ENCODE data around the gene MROH9.

Gene MROH9

GRCh38 chr1:171084091-171084490 lies 148.8 kb downstream of the MROH9 start:
- DNase-seq = no peak

DNA sequence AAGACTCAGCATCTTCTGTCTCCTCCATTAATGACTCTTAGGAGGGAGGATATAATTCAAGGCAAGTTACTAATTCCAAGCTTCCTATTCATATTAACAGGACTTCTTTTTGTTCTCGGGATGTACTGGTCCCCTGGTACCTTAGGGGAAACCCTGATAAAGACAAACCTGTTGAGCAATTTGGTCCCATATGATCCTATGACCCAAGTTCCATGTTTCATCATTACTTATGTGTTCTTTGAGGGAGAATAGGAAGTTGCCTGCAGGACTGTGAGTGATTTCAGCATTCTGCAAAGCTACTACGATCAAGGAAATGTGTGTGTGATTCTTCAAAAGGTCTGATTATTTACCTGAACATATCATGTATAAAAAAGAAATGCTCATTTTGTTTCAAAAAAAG lies 149.5 kb downstream of the MROH9 start:
- DNase-seq = no peak

GRCh38 chr1:171087896-171088295 lies 152.6 kb downstream of the MROH9 start:
- DNase-seq = no peak

- no peak for DNase-seq
Measured at GRCh38 chr1:171090604-171091003, 155.3 kb downstream of the MROH9 start, which contains the start of gene FMO3. Gene FMO3 (plus strand): TSS chr1:171090905. CDS start chr1:171092659, 1,754 bp downstream.

DNA sequence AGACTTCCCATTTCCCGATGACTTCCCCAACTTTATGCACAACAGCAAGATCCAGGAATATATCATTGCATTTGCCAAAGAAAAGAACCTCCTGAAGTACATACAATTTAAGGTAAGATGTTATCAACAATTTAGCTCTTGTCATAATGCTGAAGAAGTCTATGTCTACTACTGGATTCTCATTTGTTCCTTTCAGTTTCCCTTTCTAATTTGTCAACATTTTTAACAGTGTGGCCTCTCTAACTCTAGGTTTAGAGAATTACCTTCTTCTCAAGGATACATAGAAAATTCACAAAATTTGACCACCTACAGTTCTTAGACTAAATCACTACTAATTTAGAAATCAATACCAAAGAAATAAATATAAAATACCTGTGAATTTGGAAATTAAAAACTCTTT lies 168.5 kb downstream of the MROH9 start:
- no peak for DNase-seq

- no peak for DNase-seq
Measured at GRCh38 chr1:171107262-171107940, 172.1 kb downstream of the MROH9 start.

DNA sequence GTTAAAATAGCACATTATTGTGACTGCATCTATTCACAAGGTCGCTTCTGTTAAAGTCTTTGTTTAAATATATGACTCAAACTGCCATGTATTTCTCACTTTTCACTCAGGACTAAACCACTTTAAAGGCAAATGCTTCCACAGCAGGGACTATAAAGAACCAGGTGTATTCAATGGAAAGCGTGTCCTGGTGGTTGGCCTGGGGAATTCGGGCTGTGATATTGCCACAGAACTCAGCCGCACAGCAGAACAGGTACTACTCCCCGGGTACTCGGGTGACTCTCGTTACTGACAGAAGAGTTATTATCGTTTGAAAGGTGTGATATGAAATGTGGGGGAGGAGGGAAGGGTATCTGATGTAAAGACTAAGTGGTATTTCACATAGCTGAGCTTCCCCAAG lies 172.6 kb downstream of the MROH9 start:
- DNase-seq = no peak

GRCh38 chr1:171109966-171110365 lies 174.6 kb downstream of the MROH9 start:
- DNase-seq = no peak

DNA sequence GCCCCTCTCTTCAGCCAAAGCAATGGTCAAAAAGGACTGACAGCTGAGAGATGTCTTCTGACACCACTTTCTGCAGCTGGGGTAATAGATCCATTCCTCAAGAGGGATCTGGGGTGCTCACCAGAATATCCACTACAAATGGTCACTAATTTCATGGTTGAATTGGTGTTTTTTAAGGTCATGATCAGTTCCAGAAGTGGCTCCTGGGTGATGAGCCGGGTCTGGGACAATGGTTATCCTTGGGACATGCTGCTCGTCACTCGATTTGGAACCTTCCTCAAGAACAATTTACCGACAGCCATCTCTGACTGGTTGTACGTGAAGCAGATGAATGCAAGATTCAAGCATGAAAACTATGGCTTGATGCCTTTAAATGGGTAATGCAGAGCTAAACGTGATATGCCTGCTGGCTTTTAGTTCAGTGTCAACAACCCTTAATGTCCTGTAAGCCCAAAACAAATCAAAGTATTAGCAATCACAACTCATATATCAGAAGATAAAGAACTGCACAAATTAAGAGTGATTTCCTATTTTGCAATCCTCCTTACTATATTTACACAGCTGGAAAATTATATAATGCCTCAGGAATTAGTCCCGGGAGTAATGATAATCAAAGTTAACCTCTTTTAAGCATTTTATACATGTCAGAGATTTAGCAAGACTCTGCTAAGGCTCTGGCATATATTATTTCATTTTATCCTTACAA lies 175.4 kb downstream of the MROH9 start:
- no peak for DNase-seq

GRCh38 chr1:171112119-171112518 lies 176.8 kb downstream of the MROH9 start:
- no peak for DNase-seq

DNA sequence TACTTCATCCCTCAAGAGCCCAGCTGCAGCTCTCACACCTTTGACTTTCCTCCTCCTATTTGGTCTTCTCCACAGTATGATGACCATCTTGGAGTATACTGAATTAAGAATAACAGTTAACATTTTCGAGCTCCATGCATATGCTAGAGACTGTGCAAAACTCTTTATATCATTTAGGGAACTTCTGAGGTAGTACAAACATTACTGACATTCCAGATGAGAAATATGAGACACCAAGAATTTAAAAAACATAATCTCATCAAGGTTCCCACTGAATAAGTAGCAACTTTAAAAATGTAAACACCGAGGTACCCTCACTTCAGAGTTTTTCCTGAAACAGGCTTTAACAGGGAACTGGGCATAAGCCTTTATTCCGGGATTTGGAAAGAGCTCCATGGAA lies 178.0 kb downstream of the MROH9 start:
- DNase-seq = no peak
